ENCODE results near the gene PTPRJ.
"Not testable (repeated sequence)": the region's sequence is repeated elsewhere in the genome, so short reads cannot be mapped to it uniquely, and the experiment has no call there.

The PTPRJ gene

DNA sequence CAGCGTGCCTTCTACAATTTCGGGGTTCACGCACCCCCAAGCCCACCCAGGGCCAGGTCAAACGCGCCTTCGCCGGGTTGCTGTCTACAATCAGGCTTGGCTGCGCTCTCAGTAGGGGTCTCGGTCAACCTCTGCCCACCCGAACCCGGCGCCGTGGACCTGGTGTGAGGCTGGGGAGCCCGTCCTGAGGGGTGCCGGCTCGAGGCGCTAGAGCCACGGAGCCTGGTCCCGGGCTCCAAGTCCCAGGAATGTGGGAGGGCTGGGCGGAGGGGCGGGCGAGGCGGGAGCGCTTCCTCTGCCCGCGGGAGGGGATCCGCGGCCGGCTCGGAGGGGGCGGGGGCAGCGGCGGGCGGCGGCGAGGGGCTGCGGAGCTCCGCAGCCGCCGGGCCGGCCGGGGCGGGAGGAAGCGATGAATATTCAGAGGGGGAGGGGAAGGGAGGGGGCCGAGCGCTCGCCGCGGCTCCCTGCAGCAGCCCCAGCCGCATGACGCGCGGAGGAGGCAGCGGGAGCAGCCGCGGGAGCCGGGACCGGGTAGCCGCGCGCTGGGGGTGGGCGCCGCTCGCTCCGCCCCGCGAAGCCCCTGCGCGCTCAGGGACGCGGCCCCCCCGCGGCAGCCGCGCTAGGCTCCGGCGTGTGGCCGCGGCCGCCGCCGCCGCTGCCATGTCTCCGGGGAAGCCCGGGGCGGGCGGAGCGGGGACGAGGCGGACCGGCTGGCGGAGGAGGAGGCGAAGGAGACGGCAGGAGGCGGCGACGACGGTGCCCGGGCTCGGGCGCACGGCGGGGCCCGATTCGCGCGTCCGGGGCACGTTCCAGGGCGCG is at the start of gene PTPRJ:
Gene PTPRJ, plus strand, starts transcription at position 472 of the 819 bp plus-strand sequence. CDS start 354 bp downstream, outside the sequence.
- no peak for DNase-seq

DNA sequence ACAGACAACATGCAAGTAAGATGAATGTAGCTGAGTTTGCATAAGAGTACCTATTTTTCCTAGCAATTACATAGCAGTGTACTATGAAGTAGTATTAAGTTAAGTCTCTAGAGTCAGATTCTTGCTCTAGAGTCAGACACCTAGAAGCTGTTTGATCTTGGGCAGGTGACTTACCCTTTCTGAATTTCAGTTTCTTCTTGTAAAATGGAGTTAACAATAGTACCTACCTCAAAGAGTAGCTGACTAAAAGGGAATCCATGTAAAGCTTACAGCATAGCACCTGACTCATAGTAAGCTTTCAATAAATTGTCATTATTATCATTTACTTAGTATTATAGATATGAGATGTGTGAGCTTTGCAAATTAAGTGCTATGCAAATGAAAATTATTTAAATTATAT is 47.8 kb upstream of the PTPRJ start:
- no peak for DNase-seq

DNA sequence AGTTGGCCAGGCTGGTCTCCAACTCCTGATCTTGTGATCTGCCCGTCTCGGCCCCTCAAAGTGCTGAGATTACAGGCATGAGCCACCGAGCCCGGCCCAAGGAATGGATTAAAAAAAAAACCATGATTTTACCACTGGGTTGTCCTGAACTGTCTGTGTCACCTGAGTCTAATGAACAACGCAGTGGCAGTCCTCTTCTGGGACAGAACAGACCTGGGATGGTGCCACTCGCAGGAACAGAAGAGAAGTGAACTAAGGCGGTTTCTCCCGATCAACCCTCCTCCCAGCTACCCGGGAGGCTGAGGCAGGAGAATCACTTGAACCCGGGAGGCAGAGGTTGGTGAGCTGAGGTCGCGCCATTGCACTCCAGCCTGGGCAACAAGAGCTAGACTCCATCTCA is 46.6 kb upstream of the PTPRJ start:
- not testable (repeated sequence) for DNase-seq

DNA sequence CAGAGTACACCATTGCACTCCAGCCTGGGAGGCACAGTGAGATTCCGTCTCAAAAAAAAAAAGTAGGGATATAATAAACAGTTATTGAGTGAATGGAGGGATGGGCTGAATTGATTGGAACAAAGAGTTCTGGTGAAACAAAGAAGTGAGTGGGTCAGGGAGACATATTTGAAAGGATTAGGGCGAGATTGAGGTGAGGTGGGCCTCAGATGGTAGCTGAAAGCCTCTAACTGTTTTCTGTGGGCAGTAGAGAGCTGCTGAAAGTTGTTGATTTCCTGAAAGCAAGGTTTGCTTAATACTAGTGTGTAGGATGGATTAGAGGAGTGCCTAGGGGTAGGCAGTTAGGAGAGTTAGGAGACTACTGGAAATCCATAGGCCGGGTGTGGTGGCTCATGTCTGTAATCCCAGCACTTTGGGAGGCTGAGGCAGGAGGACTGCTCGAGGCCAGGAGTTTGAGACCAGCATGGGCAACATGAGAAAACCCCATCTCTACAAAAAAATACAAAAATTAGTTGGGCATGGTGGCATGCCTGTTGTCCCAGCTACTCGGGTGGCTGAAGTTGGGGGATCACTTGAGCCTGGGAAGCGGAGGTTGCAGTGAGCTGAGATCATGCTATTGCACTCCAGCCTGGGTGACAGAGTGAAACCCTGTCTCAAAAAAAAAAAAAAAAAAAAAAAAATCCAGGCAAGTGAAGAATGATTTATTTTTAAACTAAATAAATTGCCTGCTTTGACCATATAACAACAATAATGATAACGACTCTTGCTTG is 41.4 kb upstream of the PTPRJ start:
- DNase-seq = no peak

DNA sequence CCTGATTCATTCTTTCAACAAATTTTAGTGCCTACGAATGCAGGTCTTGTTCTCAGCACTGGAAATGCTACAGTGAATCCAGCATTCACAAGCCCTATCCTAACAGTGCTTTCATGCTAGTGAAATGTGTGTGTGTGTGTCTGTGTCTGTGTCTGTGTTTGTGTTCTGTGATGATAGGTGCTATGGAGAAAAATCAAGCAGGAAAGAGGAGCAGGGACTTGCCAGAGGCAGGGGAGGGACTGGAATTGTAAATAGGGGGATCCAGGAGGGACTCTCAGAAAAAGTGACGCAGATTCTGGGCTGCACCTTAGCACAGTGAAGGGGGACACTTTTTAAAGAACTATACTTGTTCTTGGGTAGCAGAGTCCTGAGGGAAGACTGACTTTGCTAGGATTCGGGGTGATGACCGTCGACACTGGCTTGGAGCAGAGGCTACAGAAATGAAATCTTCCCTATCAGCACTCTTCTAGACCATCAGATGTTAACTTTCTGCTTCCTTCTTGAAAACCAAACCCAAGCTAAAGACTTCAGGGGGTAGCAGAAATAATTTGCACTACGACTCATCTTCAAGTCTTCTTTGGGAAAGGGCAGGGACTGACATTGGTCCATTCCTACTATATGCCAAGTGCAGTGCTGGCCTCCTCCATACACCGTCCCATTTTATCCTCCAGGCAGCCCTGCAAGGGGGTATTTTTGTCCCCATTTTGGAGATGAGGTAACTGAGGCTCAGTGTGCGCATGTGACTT is 39.3 kb upstream of the PTPRJ start:
- DNase-seq = no peak

DNA sequence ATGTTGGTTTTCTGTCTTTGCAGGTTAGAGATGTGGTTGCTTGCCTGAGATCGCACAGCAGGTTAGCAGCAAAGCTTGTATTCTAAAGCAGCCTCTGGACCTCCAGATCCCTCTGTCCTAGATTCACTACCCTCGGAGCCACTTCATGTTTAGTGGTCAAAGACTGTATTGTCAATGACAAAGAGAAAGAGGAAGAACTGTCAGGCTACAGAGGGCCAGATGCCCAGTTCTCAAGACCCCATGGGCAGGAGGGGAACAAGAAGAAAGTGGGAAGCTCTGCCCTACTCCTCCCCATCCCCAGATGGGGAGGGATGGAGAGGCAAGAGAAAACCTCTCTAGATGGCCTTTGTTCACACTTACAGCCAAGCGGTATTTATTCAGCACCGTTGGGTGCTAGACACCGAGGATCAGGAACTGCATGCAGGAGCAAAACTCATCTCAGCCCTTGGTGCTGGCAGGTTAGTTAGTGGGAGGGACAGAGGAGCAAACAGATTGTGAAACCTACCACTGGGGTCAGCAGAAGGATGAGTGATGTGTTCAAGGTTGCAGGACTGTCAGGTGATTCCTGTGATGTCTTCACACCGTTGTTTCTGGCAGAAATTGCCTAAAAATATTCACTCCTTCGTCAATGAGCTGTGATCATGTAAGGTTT is 38.3 kb upstream of the PTPRJ start:
- no peak for DNase-seq

DNA sequence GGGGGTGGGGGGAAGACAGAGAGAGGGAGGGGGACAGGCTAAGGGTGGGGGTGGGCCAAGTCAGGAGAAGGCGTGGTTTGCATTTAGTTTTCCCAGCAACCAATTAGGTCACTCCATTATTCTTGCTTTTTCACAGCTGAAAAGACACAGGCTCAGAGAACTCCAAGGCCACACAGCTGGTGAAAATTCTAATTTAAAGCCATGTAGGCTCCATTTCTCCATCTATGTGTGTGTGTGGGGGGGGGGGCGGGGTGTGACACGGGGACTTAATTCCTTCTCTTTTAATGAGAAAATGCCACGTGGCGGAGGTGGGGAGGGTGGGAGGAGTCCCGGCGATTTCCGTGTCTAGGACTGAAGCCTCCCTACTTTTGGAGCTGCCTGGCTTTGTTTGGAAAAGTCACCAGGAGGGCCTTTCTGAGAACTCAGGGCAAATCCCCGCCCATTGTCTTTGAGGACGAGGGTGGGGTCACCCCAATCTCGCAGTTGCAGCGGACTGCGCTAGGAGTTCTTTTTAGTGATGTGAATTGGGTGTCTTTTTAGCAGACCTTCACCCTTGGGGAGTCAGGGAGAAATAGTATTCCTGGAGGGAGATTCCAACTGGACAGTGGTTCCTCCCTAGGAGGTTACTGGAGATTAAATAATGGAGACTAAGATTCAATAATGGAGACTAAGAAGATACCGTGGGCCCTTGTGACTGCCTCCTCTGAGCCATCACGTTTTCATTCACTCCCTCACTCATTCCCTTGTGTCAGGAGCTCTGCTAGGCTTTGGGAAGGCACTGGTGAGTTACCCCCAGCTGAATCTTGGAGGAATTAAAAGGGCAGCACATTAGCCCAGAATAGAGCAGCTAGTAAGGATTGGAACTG is 36.4 kb upstream of the PTPRJ start:
- DNase-seq = peak; percentile 18

DNA sequence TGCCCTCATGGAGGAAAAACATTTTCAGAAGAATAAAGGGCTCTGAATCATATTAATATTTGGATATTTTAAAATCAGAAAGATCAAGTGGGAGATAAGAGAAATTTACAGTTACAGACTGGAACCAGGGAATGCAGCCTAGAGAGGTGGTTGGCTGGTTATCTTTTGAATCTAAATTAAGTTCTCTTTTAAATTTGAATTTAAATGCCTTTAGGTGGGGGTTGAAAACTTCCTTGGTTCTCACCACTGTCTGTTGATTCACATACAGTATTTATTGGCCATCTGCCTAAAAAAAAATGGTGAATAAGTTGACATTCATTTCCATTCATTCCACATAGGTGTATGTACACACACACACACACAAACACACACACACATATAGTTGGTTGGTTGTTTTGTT is 35.7 kb upstream of the PTPRJ start:
- DNase-seq = no peak

DNA sequence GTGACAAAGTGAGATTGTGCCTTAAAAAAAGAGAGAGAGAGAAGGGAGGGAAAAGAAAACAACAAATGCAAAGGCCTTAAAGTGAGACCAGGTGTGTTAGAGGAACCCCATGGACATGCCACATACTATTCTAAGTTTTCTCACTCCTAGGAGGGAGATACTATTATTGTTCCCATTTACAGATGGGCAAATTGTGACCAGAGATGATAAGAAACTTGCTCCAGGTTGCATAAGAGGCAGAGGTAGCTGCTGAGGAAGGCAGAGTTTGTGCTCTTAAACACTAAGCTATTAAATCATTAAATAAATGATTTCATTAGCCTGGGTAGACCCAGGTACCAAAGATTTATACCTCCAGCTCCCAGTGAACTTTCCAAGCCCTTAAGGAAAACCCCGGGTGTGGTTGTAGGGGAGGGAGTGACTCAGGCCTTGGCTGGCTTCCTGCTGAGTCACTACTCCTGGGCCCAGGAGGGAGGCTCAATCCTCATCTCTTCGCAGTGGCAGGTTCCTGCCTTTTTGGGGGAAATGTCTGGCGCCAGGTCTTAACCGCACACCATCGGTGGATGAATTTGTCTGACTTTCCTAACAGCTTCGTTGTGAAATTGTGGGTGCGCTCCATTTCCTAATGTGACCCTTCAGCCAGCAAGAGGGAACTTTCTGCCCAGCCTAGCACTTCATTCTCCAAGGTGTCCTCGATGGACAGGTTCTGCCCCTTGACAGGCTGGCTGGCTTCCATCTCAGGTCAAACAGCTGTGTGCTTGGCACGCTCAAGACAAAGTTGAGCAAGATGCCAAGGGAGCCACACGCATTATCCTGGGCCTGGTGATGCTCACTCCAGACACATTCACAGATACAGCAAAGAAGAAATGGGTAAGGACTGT is 33.4 kb upstream of the PTPRJ start:
- peak; percentile 63 for DNase-seq

DNA sequence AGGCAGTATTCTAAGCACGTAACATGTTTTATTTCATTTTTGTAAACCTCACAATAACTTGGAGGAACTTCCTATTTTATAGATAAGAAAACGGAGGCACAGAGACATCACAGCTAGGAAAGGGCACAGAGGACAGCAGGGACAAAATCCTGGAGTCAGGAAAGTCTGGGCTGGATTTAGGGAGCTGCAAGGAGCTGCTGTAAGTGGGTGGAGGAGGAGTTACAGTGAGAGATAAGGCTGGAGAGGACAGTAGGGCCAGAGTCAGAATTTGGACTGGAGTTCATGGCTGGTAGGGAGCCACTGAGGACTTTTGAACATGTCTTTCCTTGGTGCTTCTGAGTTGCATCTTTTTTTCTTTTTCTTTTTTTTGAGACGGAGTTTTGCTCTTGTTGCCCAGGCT is 32.2 kb upstream of the PTPRJ start:
- peak; percentile 28 for DNase-seq

DNA sequence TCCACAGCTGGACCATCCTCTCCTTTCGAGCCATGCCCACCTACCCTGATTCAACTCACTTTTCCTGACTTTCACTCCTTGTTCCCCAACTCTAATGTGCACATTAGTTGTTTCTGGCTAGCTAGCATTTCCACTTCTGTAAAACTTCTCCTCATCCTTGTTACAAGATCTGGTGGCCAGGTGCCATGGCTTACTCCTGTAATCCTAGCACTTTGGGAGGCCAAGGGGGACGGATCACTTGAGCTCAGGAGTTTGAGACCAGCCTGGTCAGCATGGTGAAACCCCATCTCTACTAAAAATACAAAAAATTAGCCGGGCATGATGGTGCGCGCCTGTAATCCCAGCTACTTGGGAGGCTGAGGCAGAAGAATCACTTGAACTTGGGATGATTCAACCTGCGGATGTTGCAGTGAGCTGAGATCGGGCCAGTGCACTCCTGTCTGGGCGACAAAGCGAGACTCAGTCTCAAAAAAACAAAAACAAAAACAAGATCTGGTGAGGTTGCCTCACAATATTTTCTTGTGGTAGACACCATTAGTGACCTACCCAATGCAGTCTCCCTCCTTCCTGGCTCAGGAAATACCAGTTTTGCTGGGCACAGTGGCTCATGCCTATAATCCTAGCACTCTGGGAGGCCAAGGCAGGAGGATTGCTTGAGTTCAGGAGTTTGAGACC is 31.2 kb upstream of the PTPRJ start:
- DNase-seq = not testable (repeated sequence)

DNA sequence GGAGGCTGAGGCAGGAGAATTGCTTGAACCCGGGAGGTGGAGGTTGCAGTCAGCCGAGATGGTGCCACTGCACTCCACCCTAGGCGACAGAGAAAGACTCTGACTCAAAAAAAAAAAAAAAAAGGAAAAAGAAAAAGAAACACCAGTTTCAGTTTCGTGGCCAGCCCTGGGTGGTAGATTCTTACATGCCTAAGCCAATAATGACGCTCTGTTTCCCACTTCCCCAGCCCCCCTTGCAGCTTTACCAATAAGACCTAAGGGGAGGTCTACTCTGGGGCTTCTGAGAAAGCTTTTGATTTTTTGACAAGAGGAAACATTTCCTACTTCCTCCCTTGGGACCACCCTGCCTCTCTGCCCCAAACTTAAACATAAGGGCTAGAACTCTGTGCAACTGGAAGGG is 30.0 kb upstream of the PTPRJ start:
- no peak for DNase-seq

DNA sequence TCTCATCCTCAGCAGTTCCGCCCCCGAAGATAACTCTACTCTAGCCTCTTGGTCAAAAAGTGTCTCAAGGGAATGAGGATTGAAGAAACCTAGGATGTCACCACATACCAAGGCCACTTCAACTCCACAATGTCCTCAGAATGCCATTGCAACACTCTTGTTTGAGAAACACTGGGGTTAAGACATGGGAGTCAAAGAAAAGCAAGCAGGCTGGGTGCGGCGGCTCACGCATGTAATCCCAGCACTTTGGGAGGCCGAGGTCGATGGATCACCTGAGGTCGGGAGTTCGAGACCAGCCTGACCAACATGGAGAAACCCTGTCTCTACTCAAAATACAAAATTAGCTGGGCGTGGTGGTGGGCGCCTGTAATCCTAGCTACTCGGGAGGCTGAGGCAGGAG is 28.9 kb upstream of the PTPRJ start:
- DNase-seq = not testable (repeated sequence)

DNA sequence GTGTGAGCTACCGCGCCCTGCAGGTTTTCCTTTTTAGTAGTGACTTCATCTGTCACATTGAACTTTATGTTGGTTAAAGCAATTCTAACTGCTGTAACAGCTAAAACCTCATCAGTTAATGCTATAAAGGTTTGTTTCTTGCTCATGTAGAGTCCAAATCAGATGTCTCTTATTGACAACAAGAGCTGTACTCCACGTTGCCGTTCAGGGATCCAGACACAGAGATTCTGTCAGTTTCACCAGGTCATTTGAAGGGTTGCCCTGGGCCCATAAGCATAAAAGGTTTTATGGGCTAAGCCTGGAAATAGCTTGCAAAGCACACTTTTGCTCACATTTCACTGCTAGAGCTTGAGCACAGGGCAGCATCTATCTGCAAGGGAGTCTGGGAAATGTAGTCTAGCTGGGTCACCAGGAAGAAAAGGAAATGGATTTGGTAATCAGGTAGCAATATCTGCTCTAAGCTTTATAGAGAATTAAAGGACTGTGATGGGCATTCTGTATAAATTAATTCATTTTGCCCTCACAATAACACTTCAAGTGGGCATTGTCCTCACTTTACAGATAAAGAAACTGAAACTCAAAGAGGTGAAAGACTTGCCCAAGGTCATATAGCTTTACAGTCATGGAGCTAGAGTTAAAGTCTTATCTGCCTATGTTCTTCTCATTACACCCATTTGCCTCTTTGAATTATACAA is 25.2 kb upstream of the PTPRJ start:
- no peak for DNase-seq

DNA sequence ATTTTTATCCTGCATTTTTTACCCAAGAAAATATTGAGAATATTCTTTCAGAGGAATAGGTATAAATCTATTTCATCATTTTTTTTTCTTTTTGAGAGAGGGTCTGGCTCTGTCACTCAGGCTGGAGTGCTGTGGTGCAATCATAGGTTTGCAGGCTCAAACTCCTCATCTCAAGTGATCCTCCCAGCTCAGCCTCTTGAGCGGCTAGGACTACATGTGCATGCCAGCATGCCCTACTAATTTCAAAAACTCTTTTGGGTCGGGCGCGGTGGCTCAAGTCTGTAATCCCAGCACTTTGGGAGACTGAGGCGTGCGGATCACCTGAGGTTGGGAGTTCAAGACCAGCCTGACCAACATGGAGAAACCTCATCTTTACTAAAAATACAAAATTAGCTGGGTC is 20.3 kb upstream of the PTPRJ start:
- no peak for DNase-seq

DNA sequence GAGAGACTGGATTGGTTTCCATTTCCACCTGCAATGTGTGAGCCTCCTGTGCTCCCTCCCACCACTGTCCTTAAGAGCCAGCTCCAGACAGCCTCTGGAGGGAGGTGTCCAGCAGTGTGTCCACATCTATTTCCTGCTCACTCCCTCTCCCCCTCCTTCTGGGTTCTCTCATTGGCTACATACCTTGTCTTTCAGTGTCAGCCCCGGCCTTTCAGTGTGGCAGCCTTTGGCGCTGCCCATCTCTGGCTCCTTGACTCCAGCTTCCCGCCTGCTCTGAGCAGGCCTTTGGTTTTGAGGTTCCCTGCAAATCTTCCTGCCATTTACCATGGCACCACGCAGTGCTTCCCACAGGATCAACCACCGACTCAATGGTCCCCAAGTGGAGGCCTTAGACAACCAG is 19.0 kb upstream of the PTPRJ start:
- no peak for DNase-seq

DNA sequence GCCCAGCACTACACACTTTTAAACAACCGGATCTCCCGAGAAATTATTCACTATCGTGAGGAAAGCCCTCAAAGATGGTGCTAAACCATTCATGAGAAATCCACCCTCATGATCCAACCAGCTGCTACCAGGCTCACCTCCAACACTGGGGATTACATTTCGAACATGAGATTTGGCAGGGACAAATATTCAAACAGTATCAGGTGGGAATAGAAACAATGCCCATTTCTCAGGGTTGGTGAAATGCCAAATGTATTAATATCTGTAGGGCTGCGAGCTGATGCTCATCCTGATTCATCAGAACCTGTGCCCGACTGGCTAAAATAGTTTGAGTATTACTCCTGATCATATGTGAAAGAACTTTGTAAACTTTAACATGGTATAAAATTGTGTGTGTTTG is 15.8 kb upstream of the PTPRJ start:
- no peak for DNase-seq

DNA sequence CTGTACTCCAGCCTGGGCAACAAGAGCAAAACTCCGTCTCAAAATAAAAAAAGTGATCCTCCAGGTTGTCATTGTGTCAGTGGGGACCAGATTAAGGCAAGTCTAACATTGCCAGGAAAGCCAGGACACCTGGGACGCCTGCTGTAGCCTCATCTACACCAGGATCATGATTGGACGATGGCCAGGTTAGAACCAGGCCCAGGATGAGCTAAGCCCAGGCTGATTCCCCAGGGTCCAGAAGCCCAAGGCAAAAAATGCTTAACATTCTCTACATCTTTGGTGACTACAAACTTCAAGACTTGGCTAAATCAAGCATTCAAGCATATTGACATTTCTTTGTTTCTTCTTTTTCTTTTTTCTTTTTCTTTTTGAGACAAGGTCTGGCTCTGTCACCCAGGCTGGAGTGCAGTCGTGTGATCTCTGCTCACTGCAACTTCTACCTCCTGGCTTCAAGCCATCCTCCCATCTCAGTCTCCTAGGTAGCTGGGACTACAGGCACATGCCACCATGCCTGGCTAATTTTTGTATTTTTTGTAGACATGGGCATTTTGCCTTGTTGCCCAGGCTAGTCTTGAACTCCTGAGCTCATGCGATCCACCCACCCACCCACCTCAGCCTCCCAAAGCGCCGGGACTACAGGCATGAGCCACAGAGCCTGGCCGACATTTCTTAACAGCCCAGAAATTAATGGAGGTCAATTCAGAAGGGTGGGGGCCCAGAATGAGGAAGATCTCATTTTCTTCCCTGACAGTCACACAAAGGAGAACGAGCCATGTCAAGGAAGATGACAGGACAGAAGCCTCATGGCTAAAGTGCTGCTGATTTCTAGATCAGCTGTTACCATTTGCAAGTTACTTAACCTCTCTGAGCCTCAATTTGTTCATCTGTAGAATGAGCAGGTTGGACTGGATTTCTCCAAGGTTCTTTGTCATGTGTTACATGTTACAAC is 12.5 kb upstream of the PTPRJ start:
- DNase-seq = no peak

DNA sequence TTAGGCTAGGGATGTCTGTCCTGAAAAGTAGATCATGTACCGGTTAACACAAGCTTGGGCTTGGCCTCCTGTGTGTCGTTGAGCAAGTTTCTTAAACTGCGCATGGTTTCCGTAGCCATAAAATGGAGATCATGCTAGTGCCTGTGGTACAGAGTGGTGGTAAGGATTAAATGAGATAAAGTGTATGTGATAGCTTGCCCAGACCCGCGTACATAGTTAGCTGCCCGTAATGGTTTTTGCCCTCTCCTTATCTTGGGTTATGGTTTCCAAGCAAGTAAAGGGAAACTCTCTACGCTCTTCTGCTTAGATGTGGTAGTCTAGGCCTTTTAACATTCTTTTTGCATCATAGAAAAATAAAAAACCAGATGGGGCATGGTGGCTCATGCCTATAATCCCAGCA is 11.0 kb upstream of the PTPRJ start:
- DNase-seq = peak; percentile 35

Data from hematopoietic multipotent progenitor cell treated with erythropoietin and hydrocortisone succinate and interleukin-3 and kit ligand, for 8 days (in vitro differentiated cells).